ENCODE results near the gene ZNF500. TPM values are rescaled to one million over a fixed set of nuclear protein-coding genes. Genes with fewer than 3 reads are reported as not detected.
A peak's percentile ranks its signal among the peaks of the same experiment; 100 is the strongest.

The ZNF500 gene
- total and polyA plus RNA-seq, 2 of the 4 experiments (the other 2 are of a cell fraction), result 4.5 to 5.9 TPM

DNA sequence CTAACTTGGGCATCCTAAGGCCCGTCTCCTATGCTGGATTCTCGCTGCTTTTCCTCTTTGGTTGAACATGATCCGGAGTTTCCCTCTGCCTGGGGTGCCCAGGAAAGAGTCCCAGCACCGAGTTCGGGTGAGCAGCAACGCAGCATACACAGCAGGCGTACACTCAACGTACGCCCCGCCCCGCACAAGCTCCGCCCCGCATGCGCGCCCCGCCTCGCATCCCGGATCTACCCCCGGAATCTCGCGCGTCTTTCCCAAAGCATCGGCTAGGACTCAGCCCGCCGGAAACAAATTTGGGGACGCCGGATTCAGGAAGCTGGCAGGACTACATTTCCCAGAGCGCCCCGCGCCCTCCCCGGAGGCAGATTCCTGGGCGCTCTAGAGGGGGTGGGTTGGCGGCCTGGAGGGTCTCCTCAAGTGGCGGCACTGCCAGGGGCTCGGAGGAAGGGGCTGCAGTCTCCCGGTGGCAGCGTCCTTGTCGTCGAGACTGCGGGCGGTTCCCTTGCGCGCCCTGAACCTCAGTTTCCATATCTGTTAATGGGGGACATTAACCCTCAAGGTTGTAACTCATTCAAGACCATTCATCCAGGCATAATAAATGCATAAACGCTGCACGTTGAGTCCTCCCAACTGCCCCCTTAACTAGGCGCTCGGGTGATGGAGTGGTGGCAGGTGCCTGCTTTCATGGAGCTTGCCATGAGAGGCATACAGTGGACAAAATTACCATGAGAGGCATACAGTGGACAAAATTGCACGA is 1.8 kb upstream of the ZNF500 start (continued):
- TF ChIP-seq MXI1 (IDR thresholded peaks at IDR 0.05; ENCODE audit: borderline replicate concordance, low read depth, low read length), result no peak
- TF ChIP-seq BHLHE40 (IDR thresholded peaks at IDR 0.05; ENCODE audit: low read depth, low read length), result no peak
- peak; percentile 66; the same call in 1 of the 2 replicates for TF ChIP-seq MAZ (IDR thresholded peaks at IDR 0.05; ENCODE audit: borderline replicate concordance, low read depth, low read length)
